Measurements from ENCODE around the gene CDH2. TPM values are rescaled to one million over a fixed set of nuclear protein-coding genes. Genes with fewer than 3 reads are reported as not detected.

The CDH2 gene
- total RNA-seq, 1 experiment from 2014 or later = 15.0 TPM

DNA sequence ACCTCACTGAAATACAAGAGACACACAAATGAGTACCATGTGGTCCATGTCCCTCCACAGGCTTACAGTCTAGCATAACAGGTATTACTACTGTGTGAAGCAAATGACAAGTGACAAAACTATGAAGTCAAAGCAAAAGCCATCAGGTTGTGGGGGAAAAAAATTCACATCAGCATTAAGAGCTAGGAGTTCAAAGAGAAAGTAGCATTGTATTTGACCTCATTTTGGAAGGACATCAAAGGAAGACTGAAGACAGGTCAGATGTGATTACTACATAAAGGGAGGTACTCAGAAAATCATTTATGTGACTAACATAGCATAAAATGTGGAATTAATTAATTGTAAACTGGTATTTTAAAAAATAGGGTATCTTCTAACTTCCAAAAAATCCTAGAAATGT lies 224.2 kb downstream of the CDH2 start:
- no peak for DNase-seq (ENCODE audit: low spot score)
- intact Hi-C loops (cut with micrococcal nuclease; ENCODE audit: unreplicated experiment) = no loop called here
- no TSS peak for BruUV-seq (replicated peaks)
- no peak for TF ChIP-seq EZH2 (IDR thresholded peaks at IDR 0.05; ENCODE audit: borderline replicate concordance, low read depth, low read length, poor library complexity, severe bottlenecking)
- TF ChIP-seq, protein P1, sequence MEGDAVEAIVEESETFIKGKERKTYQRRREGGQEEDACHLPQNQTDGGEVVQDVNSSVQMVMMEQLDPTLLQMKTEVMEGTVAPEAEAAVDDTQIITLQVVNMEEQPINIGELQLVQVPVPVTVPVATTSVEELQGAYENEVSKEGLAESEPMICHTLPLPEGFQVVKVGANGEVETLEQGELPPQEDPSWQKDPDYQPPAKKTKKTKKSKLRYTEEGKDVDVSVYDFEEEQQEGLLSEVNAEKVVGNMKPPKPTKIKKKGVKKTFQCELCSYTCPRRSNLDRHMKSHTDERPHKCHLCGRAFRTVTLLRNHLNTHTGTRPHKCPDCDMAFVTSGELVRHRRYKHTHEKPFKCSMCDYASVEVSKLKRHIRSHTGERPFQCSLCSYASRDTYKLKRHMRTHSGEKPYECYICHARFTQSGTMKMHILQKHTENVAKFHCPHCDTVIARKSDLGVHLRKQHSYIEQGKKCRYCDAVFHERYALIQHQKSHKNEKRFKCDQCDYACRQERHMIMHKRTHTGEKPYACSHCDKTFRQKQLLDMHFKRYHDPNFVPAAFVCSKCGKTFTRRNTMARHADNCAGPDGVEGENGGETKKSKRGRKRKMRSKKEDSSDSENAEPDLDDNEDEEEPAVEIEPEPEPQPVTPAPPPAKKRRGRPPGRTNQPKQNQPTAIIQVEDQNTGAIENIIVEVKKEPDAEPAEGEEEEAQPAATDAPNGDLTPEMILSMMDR (conservative IDR thresholded peaks at IDR 0.05; ENCODE audit: low read depth, low read length) = no peak
- no peaks in the 10 kb centered on the region for H3K9me3 ChIP-seq (ENCODE audit: low read depth, low read length, poor library complexity, severe bottlenecking)
- H3K36me3 ChIP-seq (ENCODE audit: insufficient read depth, low read length, poor library complexity, severe bottlenecking) = no peaks in the 10 kb centered on the region
- peaks cover 20% of the 10 kb centered on the region for H3K27me3 ChIP-seq (replicated peaks; ENCODE audit: insufficient read depth, low read depth, low read length, poor library complexity)
- no peak overlapping the region for H3K27ac ChIP-seq (ENCODE audit: low read depth, low read length, poor library complexity, severe bottlenecking)
- H3K4me1 ChIP-seq (ENCODE audit: insufficient read depth, low read length, poor library complexity, severe bottlenecking) = no peaks in the 10 kb centered on the region
- no peak overlapping the region for H3K4me3 ChIP-seq (ENCODE audit: low read depth, low read length, poor library complexity, severe bottlenecking)
- CTCF ChIA-PET = no interaction called here
- POLR2A ChIA-PET (ENCODE audit: low non-redundant PET) = no interaction called here

DNA sequence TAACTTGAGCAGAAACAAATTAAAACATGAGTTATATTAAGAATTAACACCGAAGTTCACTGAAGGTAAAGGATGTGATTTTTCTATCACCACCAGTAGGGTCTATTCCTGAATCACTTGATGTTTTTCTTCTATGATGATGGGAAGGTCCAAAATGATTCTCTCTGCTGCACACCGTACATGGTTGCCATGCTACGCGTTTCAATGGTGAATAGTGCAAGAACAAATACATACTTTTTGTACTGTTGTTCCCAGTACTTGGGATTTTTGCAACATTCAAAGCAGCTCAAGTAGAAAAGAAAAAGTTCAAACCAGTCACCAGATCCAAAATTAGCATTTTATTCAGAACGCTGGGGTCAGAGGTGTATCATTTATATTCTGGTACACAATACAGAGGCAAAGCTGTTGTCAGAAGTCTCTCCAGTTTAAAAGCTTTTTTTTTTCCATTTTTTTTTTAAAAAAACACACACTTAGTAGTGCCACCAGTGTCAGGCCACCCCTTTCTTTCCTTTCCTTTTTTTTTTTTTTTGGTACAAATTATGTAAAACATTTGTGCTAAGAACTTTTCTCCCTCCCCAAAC lies 226.2 kb downstream of the CDH2 start:
- ChIA-PET POLR2A (ENCODE audit: low non-redundant PET) (no interaction called here), CTCF (no interaction called here)
- Histone ChIP-seq H3K9me3 (ENCODE audit: low read depth, low read length, poor library complexity, severe bottlenecking) (no peaks in the 10 kb centered on the region), H3K27me3 (replicated peaks; ENCODE audit: insufficient read depth, low read depth, low read length, poor library complexity) (peaks cover 14% of the 10 kb centered on the region), H3K4me1 (ENCODE audit: insufficient read depth, low read length, poor library complexity, severe bottlenecking) (no peaks in the 10 kb centered on the region), H3K27ac (ENCODE audit: low read depth, low read length, poor library complexity, severe bottlenecking) (no peak overlapping the region), H3K36me3 (ENCODE audit: insufficient read depth, low read length, poor library complexity, severe bottlenecking) (no peaks in the 10 kb centered on the region), H3K4me3 (ENCODE audit: low read depth, low read length, poor library complexity, severe bottlenecking) (no peak overlapping the region)
- BruUV-seq (replicated peaks) = no TSS peak
- no peak for DNase-seq (ENCODE audit: low spot score)
- intact Hi-C loops (cut with micrococcal nuclease; ENCODE audit: unreplicated experiment) = no loop called here
- TF ChIP-seq EZH2 (IDR thresholded peaks at IDR 0.05; ENCODE audit: borderline replicate concordance, low read depth, low read length, poor library complexity, severe bottlenecking) = no peak
- TF ChIP-seq, protein P1 (conservative IDR thresholded peaks at IDR 0.05; ENCODE audit: low read depth, low read length) = no peak

DNA sequence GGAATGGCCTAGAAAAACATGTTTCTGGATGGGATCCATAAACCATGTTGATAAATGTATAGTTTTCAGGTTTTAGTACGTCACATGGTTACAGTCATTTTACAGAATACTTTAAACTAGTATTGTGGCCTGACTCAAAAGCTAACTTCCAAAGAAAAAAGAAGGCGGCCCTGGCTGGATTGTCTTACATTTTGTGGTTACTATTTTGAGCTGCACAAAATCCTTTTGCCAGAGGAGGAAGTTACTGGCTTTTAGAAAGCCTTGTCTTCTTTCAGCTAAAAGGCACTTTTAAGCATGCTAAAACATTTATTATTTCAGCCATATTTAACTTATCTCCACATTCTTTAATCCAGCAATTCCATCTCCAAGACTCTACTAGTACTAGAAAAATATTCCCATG lies 227.9 kb downstream of the CDH2 start:
- no peaks in the 10 kb centered on the region for H3K9me3 ChIP-seq (ENCODE audit: low read depth, low read length, poor library complexity, severe bottlenecking)
- no peak for DNase-seq (ENCODE audit: low spot score)
- H3K36me3 ChIP-seq (ENCODE audit: insufficient read depth, low read length, poor library complexity, severe bottlenecking) = no peaks in the 10 kb centered on the region
- intact Hi-C loops (cut with micrococcal nuclease; ENCODE audit: unreplicated experiment) = no loop called here
- no TSS peak for BruUV-seq (replicated peaks)
- no peaks in the 10 kb centered on the region for H3K4me1 ChIP-seq (ENCODE audit: insufficient read depth, low read length, poor library complexity, severe bottlenecking)
- ChIA-PET POLR2A (ENCODE audit: low non-redundant PET) (no interaction called here), CTCF (no interaction called here)
- H3K27ac ChIP-seq (ENCODE audit: low read depth, low read length, poor library complexity, severe bottlenecking) = no peak overlapping the region
- TF ChIP-seq, protein P1 (conservative IDR thresholded peaks at IDR 0.05; ENCODE audit: low read depth, low read length) = no peak
- no peak for TF ChIP-seq EZH2 (IDR thresholded peaks at IDR 0.05; ENCODE audit: borderline replicate concordance, low read depth, low read length, poor library complexity, severe bottlenecking)
- peaks cover 14% of the 10 kb centered on the region for H3K27me3 ChIP-seq (replicated peaks; ENCODE audit: insufficient read depth, low read depth, low read length, poor library complexity)
- no peak overlapping the region for H3K4me3 ChIP-seq (ENCODE audit: low read depth, low read length, poor library complexity, severe bottlenecking)

Data from A673 (cell line).